IPS-20b (cell line): Measurements from ENCODE around the gene WASF2.
"Not testable (repeated sequence)": the region's sequence is repeated elsewhere in the genome, so short reads cannot be mapped to it uniquely, and the experiment has no call there.

Experiments used
- H3K27ac ChIP-seq: one replicate; pipeline ENCODE4 v1.5.1; 2013; ENCODE audit warnings: low read length
- H3K27me3 ChIP-seq: 2 replicates; pipeline ENCODE4 v1.6.1; 2013; ENCODE audit warnings: mild to moderate bottlenecking, low read length, inconsistent platforms; ENCODE audit not compliant: insufficient read depth
- H3K36me3 ChIP-seq: 2 replicates; pipeline ENCODE4 v1.6.1; 2013; ENCODE audit warnings: low read depth, mild to moderate bottlenecking, inconsistent platforms, low read length, moderate library complexity; ENCODE audit not compliant: insufficient read depth
- H3K4me1 ChIP-seq: 2 replicates; pipeline ENCODE4 v1.6.1; 2013; ENCODE audit warnings: mild to moderate bottlenecking, control low read depth, inconsistent platforms, low read length, moderate library complexity; ENCODE audit not compliant: insufficient read depth
- H3K4me3 ChIP-seq: 2 replicates; pipeline ENCODE4 v1.5.1; 2013; ENCODE audit warnings: mild to moderate bottlenecking, low read length, inconsistent platforms
- H3K9ac ChIP-seq: 2 replicates; pipeline ENCODE4 v1.6.1; 2013; ENCODE audit warnings: low read depth, mild to moderate bottlenecking, inconsistent platforms, low read length, moderate library complexity
- H3K9me3 ChIP-seq: 2 replicates; pipeline ENCODE4 v1.6.1; 2013; ENCODE audit warnings: mild to moderate bottlenecking, low read depth, low read length, inconsistent platforms; ENCODE audit not compliant: insufficient read depth

The WASF2 gene

GRCh38 chr1:27464926-27465647 is 24.9 kb downstream of the WASF2 start:
- H3K36me3 ChIP-seq, result no peaks in the 10 kb centered on the region
- H3K27me3 ChIP-seq, result no peaks in the 10 kb centered on the region
- H3K9ac ChIP-seq, result no peak overlapping the region
- H3K4me3 ChIP-seq, result no peak overlapping the region
- no peaks in the 10 kb centered on the region for H3K4me1 ChIP-seq
- no peak overlapping the region for H3K27ac ChIP-seq
- H3K9me3 ChIP-seq, result no peaks in the 10 kb centered on the region

DNA sequence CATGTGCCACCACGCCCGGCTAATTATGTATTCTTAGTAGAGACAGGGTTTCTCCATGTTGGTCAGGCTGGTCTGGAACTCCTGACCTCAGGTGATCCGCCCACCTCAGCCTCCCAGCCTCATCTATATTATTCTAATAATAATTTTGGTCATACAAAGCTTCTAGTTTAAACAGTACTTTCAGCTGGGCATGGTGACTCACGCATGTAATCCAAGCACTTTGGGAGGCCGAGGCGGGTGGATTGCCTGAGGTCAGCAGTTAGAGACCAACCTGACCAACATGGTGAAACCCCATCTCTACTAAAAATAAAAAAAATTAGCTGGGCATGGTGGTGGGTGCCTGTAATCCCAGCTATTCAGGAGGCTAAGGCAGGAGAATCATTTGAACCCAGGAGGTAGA is 26.1 kb downstream of the WASF2 start:
- not testable (repeated sequence) for H3K9ac ChIP-seq, H3K36me3 ChIP-seq, H3K27me3 ChIP-seq, H3K27ac ChIP-seq, H3K9me3 ChIP-seq, H3K4me1 ChIP-seq, H3K4me3 ChIP-seq

DNA sequence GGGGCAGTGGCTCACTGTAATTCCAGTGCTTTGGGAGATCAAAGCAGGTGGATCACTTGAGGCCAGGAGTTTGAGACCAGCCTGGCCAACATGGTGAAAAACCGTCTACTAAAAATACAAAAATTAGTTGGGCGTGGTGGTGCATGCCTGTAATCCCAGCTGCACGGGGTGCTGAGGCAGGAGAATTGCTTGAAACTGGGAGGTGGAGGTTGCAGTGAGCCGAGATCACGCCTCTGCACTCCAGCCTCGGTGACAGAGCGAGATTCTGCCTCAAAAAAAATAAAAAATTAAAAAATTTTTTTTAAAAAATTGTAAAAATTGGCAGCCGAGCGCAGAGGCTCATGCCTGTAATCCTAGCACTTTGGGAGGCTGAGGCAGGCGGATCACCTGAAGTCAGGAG is 31.4 kb downstream of the WASF2 start:
- not testable (repeated sequence) for H3K4me1 ChIP-seq, H3K27ac ChIP-seq, H3K36me3 ChIP-seq, H3K9me3 ChIP-seq, H3K27me3 ChIP-seq, H3K4me3 ChIP-seq, H3K9ac ChIP-seq

DNA sequence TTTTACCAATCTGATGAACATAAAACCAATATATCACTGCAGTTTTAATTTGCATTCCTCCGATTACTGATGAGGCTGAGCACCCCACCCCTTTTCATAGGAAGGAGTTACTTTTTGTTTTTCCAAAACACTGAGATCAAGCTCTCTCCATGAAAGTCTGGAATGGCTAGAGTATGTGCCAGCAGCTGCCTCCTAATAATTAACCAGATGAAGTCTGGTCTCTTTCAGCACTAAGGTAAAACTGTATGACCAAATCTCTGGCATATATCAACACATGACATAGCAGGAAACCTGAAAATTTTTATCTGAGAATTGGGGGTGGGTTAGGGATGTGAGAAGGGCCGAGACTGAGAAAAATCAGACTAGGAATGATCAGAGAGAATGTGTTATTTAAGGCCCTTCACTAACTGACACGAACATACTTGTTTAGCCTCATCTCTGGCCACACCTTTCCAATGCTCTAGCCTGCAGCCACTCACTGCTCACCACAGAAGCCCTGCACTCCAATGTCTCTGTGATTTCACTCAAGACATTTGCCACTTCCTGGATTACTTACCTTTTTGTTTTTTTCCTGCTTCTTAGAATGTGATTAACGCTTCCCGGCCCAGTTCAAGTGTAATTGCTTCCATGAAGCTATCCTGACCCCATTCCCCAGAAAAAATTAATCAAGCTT is 34.7 kb downstream of the WASF2 start:
- Histone ChIP-seq H3K4me3 (no peak overlapping the region), H3K9ac (no peak overlapping the region), H3K27ac (no peak overlapping the region), H3K4me1 (no peaks in the 10 kb centered on the region), H3K9me3 (no peaks in the 10 kb centered on the region), H3K27me3 (no peaks in the 10 kb centered on the region), H3K36me3 (no peaks in the 10 kb centered on the region)

GRCh38 chr1:27454610-27455009 is 35.4 kb downstream of the WASF2 start:
- Histone ChIP-seq H3K36me3 (no peaks in the 10 kb centered on the region), H3K9me3 (no peaks in the 10 kb centered on the region), H3K4me3 (no peak overlapping the region), H3K27me3 (no peaks in the 10 kb centered on the region), H3K27ac (no peak overlapping the region), H3K9ac (no peak overlapping the region), H3K4me1 (no peaks in the 10 kb centered on the region)

GRCh38 chr1:27451343-27451742 is 38.6 kb downstream of the WASF2 start:
- Histone ChIP-seq H3K9ac (no peak overlapping the region), H3K9me3 (no peaks in the 10 kb centered on the region), H3K4me1 (peaks cover 3% of the 10 kb centered on the region; the same call in 1 of the 2 replicates), H3K4me3 (no peak overlapping the region), H3K27me3 (no peaks in the 10 kb centered on the region), H3K27ac (no peak overlapping the region), H3K36me3 (no peaks in the 10 kb centered on the region)

- Histone ChIP-seq H3K9me3 (no peaks in the 10 kb centered on the region), H3K27me3 (no peaks in the 10 kb centered on the region), H3K9ac (no peak overlapping the region), H3K4me1 (peaks cover 6% of the 10 kb centered on the region; the same call in 1 of the 2 replicates), H3K27ac (no peak overlapping the region), H3K4me3 (no peak overlapping the region), H3K36me3 (no peaks in the 10 kb centered on the region)
Observed at GRCh38 chr1:27448982-27449381, 41.0 kb downstream of the WASF2 start.

- Histone ChIP-seq H3K36me3 (no peaks in the 10 kb centered on the region), H3K9me3 (no peaks in the 10 kb centered on the region), H3K4me3 (no peak overlapping the region), H3K27me3 (no peaks in the 10 kb centered on the region), H3K4me1 (peaks cover 6% of the 10 kb centered on the region; the same call in 1 of the 2 replicates), H3K27ac (no peak overlapping the region), H3K9ac (no peak overlapping the region)
Observed at GRCh38 chr1:27447883-27448282, 42.1 kb downstream of the WASF2 start.

DNA sequence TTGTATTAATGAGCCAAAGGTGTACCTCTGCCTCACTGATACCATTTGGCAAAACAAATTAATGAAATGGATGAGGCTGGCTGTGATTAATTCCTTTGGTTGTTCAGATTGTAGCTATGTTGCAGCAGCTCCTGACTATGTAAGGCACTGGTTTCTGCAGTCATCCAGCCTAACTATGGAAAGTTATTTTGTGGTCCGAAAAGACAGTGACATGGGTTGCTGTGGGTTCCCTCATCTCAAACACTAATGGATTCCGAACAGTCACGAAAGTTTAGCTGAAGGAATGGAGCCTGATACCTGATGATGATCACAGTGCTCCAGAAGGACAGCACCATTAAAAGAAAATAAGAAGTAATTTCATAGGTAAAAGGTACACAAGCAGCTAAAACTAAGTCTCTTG is 42.6 kb downstream of the WASF2 start:
- H3K36me3 ChIP-seq, result no peaks in the 10 kb centered on the region

GRCh38 chr1:27446496-27447020 is 43.4 kb downstream of the WASF2 start:
- H3K4me3 ChIP-seq, result no peak overlapping the region
- H3K9me3 ChIP-seq, result no peaks in the 10 kb centered on the region
- peaks cover 6% of the 10 kb centered on the region; the same call in 1 of the 2 replicates for H3K4me1 ChIP-seq
- no peak overlapping the region for H3K9ac ChIP-seq
- no peak overlapping the region for H3K27ac ChIP-seq
- no peaks in the 10 kb centered on the region for H3K27me3 ChIP-seq
- no peaks in the 10 kb centered on the region for H3K36me3 ChIP-seq

More for the DNA sequence above, 42.6 kb downstream of the WASF2 start:
- Histone ChIP-seq H3K27me3 (no peaks in the 10 kb centered on the region), H3K27ac (no peak overlapping the region), H3K4me1 (peaks cover 6% of the 10 kb centered on the region; the same call in 1 of the 2 replicates), H3K9ac (no peak overlapping the region), H3K4me3 (no peak overlapping the region), H3K9me3 (no peaks in the 10 kb centered on the region)

GRCh38 chr1:27445177-27445936 is 44.6 kb downstream of the WASF2 start:
- H3K36me3 ChIP-seq, result no peaks in the 10 kb centered on the region
- no peak overlapping the region for H3K27ac ChIP-seq
- no peaks in the 10 kb centered on the region for H3K9me3 ChIP-seq
- peaks cover 6% of the 10 kb centered on the region; the same call in 1 of the 2 replicates for H3K4me1 ChIP-seq
- no peaks in the 10 kb centered on the region for H3K27me3 ChIP-seq
- H3K4me3 ChIP-seq, result no peak overlapping the region
- H3K9ac ChIP-seq, result no peak overlapping the region
